Stimulated activated effector memory CD8-positive, alpha-beta T cell treated with anti-CD3 and anti-CD28 coated beads, Interleukin-12 subunit alpha, Interleukin-12 subunit beta, amount 100 ng/mL, for 72 hours (primary cell): ENCODE measurements around the gene TCF19.
"Not testable (repeated sequence)": the region's sequence is repeated elsewhere in the genome, so short reads cannot be mapped to it uniquely, and the experiment has no call there.

ENCODE experiments used
- ATAC-seq: fragments of 150-1000 bp; cut with Tn5 transposase; 2 replicates; pipeline ENCODE4 v1.10.0; 2021
- DNase-seq, 2 donors: peaks; one replicate each; pipeline ENCODE4 v3.0.0; 2021 to 2022; ENCODE audit warnings: low spot score in 2 of 2
- H3K27ac Mint-ChIP-seq: one replicate; pipeline ENCODE4 v1.8.0; 2022; ENCODE audit warnings: mild to moderate bottlenecking, mixed read lengths
- H3K36me3 Mint-ChIP-seq: one replicate; pipeline ENCODE4 v1.8.0; 2022; ENCODE audit warnings: mild to moderate bottlenecking, mixed read lengths
- H3K4me1 Mint-ChIP-seq: one replicate; pipeline ENCODE4 v1.8.0; 2022; ENCODE audit warnings: mixed read lengths
- H3K4me3 Mint-ChIP-seq: one replicate; pipeline ENCODE4 v1.8.0; 2022; ENCODE audit warnings: mild to moderate bottlenecking, mixed read lengths
- H3K9me3 Mint-ChIP-seq: one replicate; pipeline ENCODE4 v1.8.0; 2022; ENCODE audit warnings: mixed read lengths

TCF19 gene

GRCh38 chr6:31144296-31144969 lies 14.0 kb upstream of the TCF19 start:
- no peak for DNase-seq
- H3K4me1 Mint-ChIP-seq = no peaks in the 10 kb centered on the region

GRCh38 chr6:31144970-31145340 lies 13.4 kb upstream of the TCF19 start:
- Mint-ChIP-seq H3K27ac (no peak overlapping the region), H3K9me3 (no peaks in the 10 kb centered on the region), H3K36me3 (peaks cover 24% of the 10 kb centered on the region), H3K4me1 (no peaks in the 10 kb centered on the region), H3K4me3 (no peak overlapping the region)
- ATAC-seq (no peak), DNase-seq (no peak)

More at GRCh38 chr6:31144296-31144969, 14.0 kb upstream of the TCF19 start:
- Mint-ChIP-seq H3K4me3 (no peak overlapping the region), H3K27ac (no peak overlapping the region), H3K9me3 (no peaks in the 10 kb centered on the region), H3K36me3 (peaks cover 18% of the 10 kb centered on the region)
- ATAC-seq = no peak

- ATAC-seq (no peak), DNase-seq (no peak)
- Mint-ChIP-seq H3K27ac (no peak overlapping the region), H3K4me3 (no peak overlapping the region), H3K9me3 (no peaks in the 10 kb centered on the region), H3K4me1 (no peaks in the 10 kb centered on the region), H3K36me3 (peaks cover 24% of the 10 kb centered on the region)
Observed at GRCh38 chr6:31145386-31145785, 13.0 kb upstream of the TCF19 start.

- Mint-ChIP-seq H3K36me3 (peaks cover 19% of the 10 kb centered on the region), H3K4me1 (no peaks in the 10 kb centered on the region), H3K4me3 (no peak overlapping the region), H3K27ac (peak overlapping the region; percentile 70), H3K9me3 (no peaks in the 10 kb centered on the region)
- DNase-seq (no peak), ATAC-seq (no peak)
Observed at GRCh38 chr6:31149827-31150447, 8.5 kb upstream of the TCF19 start.

GRCh38 chr6:31152781-31153180 lies 5.6 kb upstream of the TCF19 start:
- peaks cover 10% of the 10 kb centered on the region for H3K4me1 Mint-ChIP-seq
- H3K4me3 Mint-ChIP-seq = no peak overlapping the region
- ATAC-seq = no peak
- H3K27ac Mint-ChIP-seq = peak overlapping the region; percentile 50
- no peaks in the 10 kb centered on the region for H3K9me3 Mint-ChIP-seq
- no peak for DNase-seq
- H3K36me3 Mint-ChIP-seq = peaks cover 24% of the 10 kb centered on the region

- ATAC-seq (no peak), DNase-seq (no peak)
- no peaks in the 10 kb centered on the region for H3K9me3 Mint-ChIP-seq
- H3K4me3 Mint-ChIP-seq = no peak overlapping the region
- no peak overlapping the region for H3K27ac Mint-ChIP-seq
- H3K4me1 Mint-ChIP-seq = peaks cover 26% of the 10 kb centered on the region
- H3K36me3 Mint-ChIP-seq = peaks cover 32% of the 10 kb centered on the region
Observed at GRCh38 chr6:31154436-31154835, 4.0 kb upstream of the TCF19 start.

GRCh38 chr6:31156641-31157040 lies 1.7 kb upstream of the TCF19 start:
- no peak overlapping the region for H3K4me3 Mint-ChIP-seq
- no peak for ATAC-seq
- H3K27ac Mint-ChIP-seq = no peak overlapping the region
- DNase-seq = no peak
- H3K4me1 Mint-ChIP-seq = peaks cover 44% of the 10 kb centered on the region
- H3K36me3 Mint-ChIP-seq = peaks cover 48% of the 10 kb centered on the region
- H3K9me3 Mint-ChIP-seq = no peaks in the 10 kb centered on the region

- H3K27ac Mint-ChIP-seq = peak within 1 kb of the TSS; percentile 96
Observed at GRCh38 chr6:31157513-31158139, 763 bp upstream of the TCF19 start, which contains the start of gene CCHCR1. Gene CCHCR1 (minus strand): TSS chr6:31157802. CDS start chr6:31157600, 202 bp downstream.

GRCh38 chr6:31158863-31159855 lies 770 bp downstream of the TCF19 start:
- Mint-ChIP-seq H3K4me3 (peak overlapping the region; percentile 96), H3K36me3 (peaks cover 68% of the 10 kb centered on the region), H3K9me3 (no peaks in the 10 kb centered on the region), H3K27ac (peak overlapping the region; percentile 96), H3K4me1 (peaks cover 49% of the 10 kb centered on the region)
- ATAC-seq (peak; percentile 38), DNase-seq (peak in 1 of 2 donors; percentile 60)

More at GRCh38 chr6:31157513-31158139, 763 bp upstream of the TCF19 start, which contains the start of gene CCHCR1:
- Mint-ChIP-seq H3K4me3 (peak within 1 kb of the TSS; percentile 96), H3K4me1 (peaks cover 49% of the 10 kb centered on the region), H3K36me3 (peaks cover 58% of the 10 kb centered on the region), H3K9me3 (no peaks in the 10 kb centered on the region)
- ATAC-seq = peak; percentile 56
- DNase-seq = no peak

GRCh38 chr6:31161216-31162126 lies 3.1 kb downstream of the TCF19 start:
- ATAC-seq = no peak
- peaks cover 61% of the 10 kb centered on the region for H3K36me3 Mint-ChIP-seq
- DNase-seq = no peak
- H3K4me1 Mint-ChIP-seq = peaks cover 57% of the 10 kb centered on the region
- H3K27ac Mint-ChIP-seq = no peak overlapping the region
- no peaks in the 10 kb centered on the region for H3K9me3 Mint-ChIP-seq
- H3K4me3 Mint-ChIP-seq = peak overlapping the region; percentile 8

GRCh38 chr6:31162463-31163165 lies 4.2 kb downstream of the TCF19 start:
- Mint-ChIP-seq H3K36me3 (peaks cover 60% of the 10 kb centered on the region), H3K9me3 (no peaks in the 10 kb centered on the region), H3K27ac (no peak overlapping the region), H3K4me1 (peaks cover 49% of the 10 kb centered on the region), H3K4me3 (no peak overlapping the region)
- DNase-seq (no peak), ATAC-seq (no peak)

GRCh38 chr6:31163922-31164321 lies 5.5 kb downstream of the TCF19 start:
- ATAC-seq = no peak
- DNase-seq = no peak
- Mint-ChIP-seq H3K36me3 (peaks cover 47% of the 10 kb centered on the region), H3K27ac (no peak overlapping the region), H3K9me3 (no peaks in the 10 kb centered on the region), H3K4me1 (peaks cover 36% of the 10 kb centered on the region), H3K4me3 (no peak overlapping the region)

GRCh38 chr6:31164475-31165063 lies 6.2 kb downstream of the TCF19 start:
- Mint-ChIP-seq H3K36me3 (peaks cover 41% of the 10 kb centered on the region), H3K4me1 (peaks cover 29% of the 10 kb centered on the region)
- not testable (repeated sequence) for H3K4me3 Mint-ChIP-seq, DNase-seq, H3K9me3 Mint-ChIP-seq, H3K27ac Mint-ChIP-seq, ATAC-seq
